T-helper 2 cell treated with Interferon-gamma antibody and Interleukin-4, amounts not matched to agents 100 ng/mL and 5 ng/mL, for 36 hours (primary cell): ENCODE data around the gene SMIM13. TPM values are rescaled to one million over a fixed set of nuclear protein-coding genes. Genes with fewer than 3 reads are reported as not detected.

ENCODE experiments used
- intact Hi-C: fragments of 100-400 bp; cut with micrococcal nuclease; formaldehyde crosslinking; loops from one replicate; pipeline ENCODE4 v1.15.1; 2023
- total RNA-seq: library from RNA; stranded (reverse); gene quantifications from 2 replicates; pipeline ENCODE4 v1.2.3, GENCODE V29; 2022

Gene SMIM13
- total RNA-seq, 1 donor from 2014 or later = 11.9 TPM

DNA sequence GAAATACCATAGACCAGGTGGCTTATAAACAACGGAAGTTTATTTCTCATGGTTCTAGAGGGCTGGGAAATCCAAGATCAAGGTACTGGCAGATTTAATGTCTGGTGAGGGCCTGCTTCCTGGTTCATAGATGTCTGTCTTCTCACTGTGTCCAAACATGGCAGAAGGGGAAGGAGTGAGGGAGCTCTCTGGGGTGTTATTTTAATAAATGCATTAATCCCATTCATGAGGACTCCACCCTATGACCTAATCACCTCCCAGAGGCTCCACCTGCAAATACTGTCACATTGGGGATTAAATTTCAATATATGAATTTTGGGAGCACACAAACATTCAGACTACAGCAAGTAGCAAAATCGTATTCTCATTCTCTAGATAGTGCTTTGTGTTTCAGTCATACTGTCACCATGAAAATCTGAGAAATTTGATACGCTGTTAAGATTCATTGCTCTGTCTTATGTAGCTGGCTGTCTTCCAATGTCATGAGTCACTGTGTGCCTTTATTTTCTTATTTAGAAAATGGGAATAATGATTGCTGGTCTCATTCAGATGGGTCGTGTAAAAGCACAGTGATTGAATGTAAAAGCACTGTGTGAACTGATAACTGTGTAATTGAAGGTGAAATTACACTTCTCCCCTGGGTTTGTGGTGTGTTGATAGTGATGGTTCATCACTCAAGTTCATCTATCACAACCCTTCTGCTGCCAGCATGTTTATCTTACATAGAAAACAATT, 26.8 kb downstream of the SMIM13 start:
- intact Hi-C loops = no loop called here

GRCh38 chr6:11121851-11122250, 28.2 kb downstream of the SMIM13 start:
- intact Hi-C loops = no loop called here

DNA sequence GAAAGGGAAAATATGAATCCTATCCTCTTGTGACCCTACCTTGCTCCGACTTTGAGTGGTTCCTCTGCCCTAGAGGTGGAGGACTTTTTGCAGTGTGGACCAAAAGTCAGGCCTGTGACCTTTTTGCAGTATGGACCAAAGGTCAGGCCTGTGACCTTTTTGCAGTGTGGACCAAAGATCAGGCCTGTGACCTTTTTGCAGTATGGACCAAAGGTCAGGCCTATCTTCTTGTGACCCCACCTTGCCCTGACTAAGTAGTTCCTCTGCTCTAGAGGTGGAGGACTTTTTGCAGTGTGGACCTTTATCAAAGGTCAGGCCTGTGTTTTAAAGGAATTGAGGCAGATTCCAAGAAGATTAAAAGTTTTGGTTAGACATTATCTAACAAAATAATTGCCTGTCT, 28.7 kb downstream of the SMIM13 start:
- intact Hi-C loops = no loop called here

- intact Hi-C loops = no loop called here
Observed at GRCh38 chr6:11123978-11124377, 30.3 kb downstream of the SMIM13 start.

- intact Hi-C loops = no loop called here
Observed at GRCh38 chr6:11126876-11127275, 33.2 kb downstream of the SMIM13 start.

DNA sequence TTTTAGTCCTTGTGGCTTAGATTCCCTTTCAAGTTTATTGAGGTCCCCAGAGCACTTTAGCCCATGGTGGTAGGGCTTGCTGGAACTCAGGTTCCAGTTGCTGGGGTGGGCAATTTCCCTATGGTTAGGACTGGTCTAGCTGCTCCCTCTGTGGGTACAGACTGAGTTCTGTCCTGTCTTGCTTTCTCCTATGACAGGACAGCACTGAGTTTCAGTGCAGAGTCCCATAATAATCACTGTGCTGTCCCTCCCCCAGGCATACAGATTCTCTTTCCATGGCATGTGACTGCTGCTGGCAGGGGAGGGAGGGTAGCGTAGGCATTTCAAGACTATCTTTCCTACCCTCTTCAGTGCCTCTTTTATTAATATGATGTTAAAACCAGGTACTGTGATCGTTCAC, 35.0 kb downstream of the SMIM13 start:
- intact Hi-C loops = no loop called here

DNA sequence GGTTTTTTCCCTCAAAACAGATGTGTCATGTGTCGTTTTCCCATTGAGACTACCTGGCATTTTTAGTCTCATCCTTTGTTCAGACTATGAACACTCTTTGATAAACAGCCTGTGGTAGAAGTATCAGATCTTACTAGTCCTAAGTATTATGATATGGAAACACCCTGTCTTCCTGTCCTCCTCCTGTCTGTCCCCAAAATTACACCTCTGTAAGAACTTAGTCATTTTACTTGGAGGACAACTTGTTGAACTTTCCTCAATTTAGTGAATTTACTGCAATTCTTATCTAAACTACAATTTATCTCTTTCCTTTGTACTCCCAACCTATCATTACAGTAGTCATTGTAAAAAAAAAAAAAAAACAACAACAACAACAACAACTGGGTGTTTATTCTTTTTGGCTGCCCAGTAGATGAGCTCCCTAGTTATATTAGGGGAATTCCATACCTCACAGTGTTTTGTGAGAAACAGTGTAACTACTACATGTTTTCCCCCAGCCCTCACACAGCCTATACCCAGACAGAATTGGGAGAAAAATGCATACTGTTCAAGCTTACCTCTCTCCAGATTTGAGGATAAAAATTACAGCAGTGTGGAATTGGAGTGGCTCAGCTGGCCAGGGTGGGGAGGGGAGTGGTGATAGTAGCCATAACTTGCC, 36.4 kb downstream of the SMIM13 start:
- intact Hi-C loops = no loop called here

GRCh38 chr6:11130605-11131004, 37.0 kb downstream of the SMIM13 start:
- intact Hi-C loops = no loop called here

GRCh38 chr6:11132194-11132888, 38.7 kb downstream of the SMIM13 start:
- intact Hi-C loops = no loop called here

DNA sequence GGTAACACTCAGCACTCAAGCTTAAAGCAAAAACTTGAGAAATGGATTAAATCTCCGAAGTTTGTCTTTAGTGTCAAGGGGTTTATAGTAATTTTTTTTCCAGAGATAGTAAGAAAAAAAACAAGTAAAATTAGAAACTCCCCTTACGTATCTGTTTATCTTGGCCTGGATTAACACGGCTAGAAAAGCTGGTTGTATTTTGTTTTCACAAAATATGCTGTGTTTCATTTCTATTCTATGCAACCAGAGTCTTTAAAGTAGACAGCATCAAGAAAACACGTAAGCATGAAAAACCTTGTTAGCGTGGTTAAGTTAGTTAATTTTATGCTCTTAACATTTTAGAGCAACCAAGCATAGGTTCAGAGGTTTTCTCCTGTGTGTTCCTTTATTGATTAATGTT, 39.6 kb downstream of the SMIM13 start:
- intact Hi-C loops = no loop called here

DNA sequence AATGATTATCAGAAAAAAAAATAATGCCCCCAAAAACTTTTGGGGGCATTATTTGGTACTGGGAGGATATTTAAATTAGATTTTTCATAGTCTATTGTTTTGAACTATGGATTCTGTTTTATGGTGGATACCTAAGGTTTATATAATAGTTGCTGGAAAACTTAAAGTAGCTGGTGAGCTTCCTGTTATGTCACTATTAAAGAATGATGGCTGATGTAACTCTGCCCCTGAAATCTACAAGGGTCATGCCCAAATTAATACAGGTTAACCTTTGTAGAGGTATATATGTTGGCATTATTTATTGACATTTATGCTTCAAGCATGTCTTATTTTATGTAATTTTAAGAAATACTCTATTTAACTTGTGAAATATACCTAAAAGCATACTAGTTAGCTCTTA, 43.2 kb downstream of the SMIM13 start:
- intact Hi-C loops = no loop called here

DNA sequence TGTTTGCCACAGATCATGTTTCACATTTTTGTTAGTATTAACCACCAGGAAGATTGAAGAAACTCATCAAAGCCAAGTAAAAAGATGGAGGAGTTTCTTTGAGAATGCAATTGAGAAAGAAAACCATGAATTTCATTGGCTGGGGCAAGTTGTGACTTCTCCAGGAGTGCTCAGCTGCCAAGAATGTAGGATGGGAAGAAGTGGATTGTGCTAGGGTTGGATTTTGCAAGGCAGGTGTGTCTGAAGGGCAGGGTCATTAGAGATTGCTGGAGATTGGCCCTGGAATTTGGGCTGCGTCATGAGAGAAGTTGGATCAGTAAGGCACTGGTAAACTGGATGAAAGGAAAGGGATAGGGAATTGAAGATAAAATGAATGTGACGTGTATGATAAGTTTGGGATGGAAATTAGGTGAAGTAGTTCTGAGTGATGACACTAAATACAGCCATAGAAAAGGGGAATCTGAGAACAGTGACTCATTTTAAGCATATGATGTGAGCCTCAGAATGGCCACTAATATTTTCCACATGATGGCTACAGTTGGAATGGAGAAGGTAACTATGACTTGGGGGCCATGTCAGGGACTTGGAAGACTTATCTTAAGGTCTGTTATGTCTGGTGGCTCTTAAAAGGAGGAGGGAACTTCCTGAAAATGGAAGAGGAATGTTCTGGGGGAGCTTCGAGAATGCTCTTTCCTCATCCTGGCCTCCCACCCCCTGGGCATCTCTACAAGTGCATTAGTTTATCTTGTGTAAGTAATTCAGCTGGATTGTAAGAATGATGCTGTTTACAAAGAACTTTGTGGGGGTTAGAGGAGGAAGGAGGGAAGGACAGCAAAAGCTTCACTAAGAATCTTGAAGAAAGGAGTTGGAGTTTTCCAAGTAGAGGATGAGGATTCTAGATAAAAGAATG, 45.7 kb downstream of the SMIM13 start:
- intact Hi-C loops = no loop called here

- intact Hi-C loops = loop anchor here (5.0 kb wide), 1 partner anchor 48 kb away; the partner anchor contains the start of gene SMIM13
Observed at GRCh38 chr6:11140056-11140455, 46.4 kb downstream of the SMIM13 start.

- intact Hi-C loops = loop anchor here (5.0 kb wide), 1 partner anchor 49 kb away; the partner anchor contains the start of gene SMIM13
Observed at GRCh38 chr6:11141295-11141694, 47.7 kb downstream of the SMIM13 start.

- intact Hi-C loops = loop anchor here (5.0 kb wide), 1 partner anchor 50 kb away; the partner anchor contains the start of gene SMIM13
Observed at GRCh38 chr6:11142296-11143027, 48.8 kb downstream of the SMIM13 start.

- intact Hi-C loops = loop anchor here (1.0 to 5.0 kb wide), 4 partner anchors 29 to 432 kb away; partner anchors contain the start of gene SMIM13
Observed at GRCh38 chr6:11143394-11144371, 50.0 kb downstream of the SMIM13 start.

GRCh38 chr6:11144393-11144851, 50.8 kb downstream of the SMIM13 start:
- intact Hi-C loops = loop anchor here (1.0 to 5.0 kb wide), 4 partner anchors 28 to 431 kb away; partner anchors contain the start of gene SMIM13

DNA sequence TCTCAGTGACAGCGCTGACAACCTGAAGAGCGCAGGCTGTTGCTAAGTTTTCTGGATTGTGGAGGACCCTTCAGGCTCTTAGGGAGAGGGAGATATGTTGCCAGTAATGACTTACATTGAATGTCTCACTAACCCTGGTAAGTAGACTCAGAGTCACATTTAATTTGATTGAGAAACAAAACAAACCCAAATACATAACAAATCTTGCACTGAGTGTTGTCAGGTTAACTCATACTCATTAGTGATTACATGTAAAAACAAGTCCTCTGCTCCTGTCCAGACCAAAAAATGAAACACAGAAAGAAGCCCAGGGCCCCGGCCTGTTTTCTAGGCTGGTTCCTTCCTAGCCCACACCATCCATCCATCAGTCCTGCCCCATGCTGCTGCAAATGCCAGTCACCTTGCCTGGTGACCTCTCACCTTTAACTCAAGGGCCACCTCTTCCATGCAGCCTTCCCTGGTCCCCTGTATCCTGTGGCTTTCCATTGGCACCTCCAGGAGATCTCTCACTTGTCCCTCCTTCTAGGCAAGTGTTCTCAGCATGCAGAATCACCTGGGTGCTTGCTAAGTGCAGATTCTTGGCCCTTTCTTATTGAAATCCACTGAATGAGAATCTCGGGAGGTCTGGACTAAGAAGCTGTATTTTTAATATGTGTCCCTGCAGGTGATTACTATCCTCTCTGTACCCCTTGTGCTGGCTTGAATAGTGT, 52.6 kb downstream of the SMIM13 start:
- intact Hi-C loops = no loop called here
